SK-N-SH treated with all-trans-retinoic acid at 6 μM for 48 hours (cell line): Measurements from ENCODE around the gene ARHGEF38.

Source experiments
- ATAC-seq: fragments of 200-7000 bp; cut with Tn5 transposase; 3 replicates; pipeline ENCODE4 v1.9.1; 2020; ENCODE audit warnings: mild to moderate bottlenecking, moderate library complexity
- BACH2 ChIP-seq: fragments of 250-450 bp; sonication (Bioruptor Pico); IDR thresholded peaks from 2 replicates; pipeline ENCODE4 v1.9.0; 2021; ENCODE audit warnings: mild to moderate bottlenecking, borderline replicate concordance
- CSDC2 ChIP-seq: fragments of 250-450 bp; sonication (Bioruptor Pico); IDR thresholded peaks from 2 replicates; pipeline ENCODE4 v1.5.0; 2020; ENCODE audit warnings: mild to moderate bottlenecking, moderate library complexity
- ESRRG ChIP-seq: fragments of 250-450 bp; sonication (Bioruptor Pico); IDR thresholded peaks from 2 replicates; pipeline ENCODE4 v1.6.1; 2021; ENCODE audit warnings: mild to moderate bottlenecking
- ISL1 ChIP-seq: fragments of 250-450 bp; sonication (Bioruptor Pico); IDR thresholded peaks from 2 replicates; pipeline ENCODE4 v2.1.2; 2022; ENCODE audit warnings: mild to moderate bottlenecking, moderate library complexity
- OSR1 ChIP-seq: fragments of 250-450 bp; sonication (Bioruptor Pico); IDR thresholded peaks from 2 replicates; pipeline ENCODE4 v1.8.0; 2022; ENCODE audit warnings: moderate library complexity, mild to moderate bottlenecking, inconsistent platforms
- PPARA ChIP-seq: fragments of 250-450 bp; sonication (Bioruptor Pico); IDR thresholded peaks from 2 replicates; pipeline ENCODE4 v1.5.0; 2020; ENCODE audit warnings: mild to moderate bottlenecking, borderline replicate concordance
- RARB ChIP-seq: fragments of 250-450 bp; sonication (Bioruptor Pico); IDR thresholded peaks from 2 replicates; pipeline ENCODE4 v1.8.0; 2021; ENCODE audit warnings: mild to moderate bottlenecking, moderate library complexity
- SNAI2 ChIP-seq: fragments of 250-450 bp; sonication (Bioruptor Pico); IDR thresholded peaks from 2 replicates; pipeline ENCODE4 v1.5.0; 2020; ENCODE audit warnings: mild to moderate bottlenecking, moderate library complexity
- TCF4 ChIP-seq: fragments of 250-450 bp; sonication (Bioruptor Pico); IDR thresholded peaks from 2 replicates; pipeline ENCODE4 v1.8.0; 2021; ENCODE audit warnings: mild to moderate bottlenecking, moderate library complexity, borderline replicate concordance
- TOX ChIP-seq: fragments of 250-450 bp; sonication (Bioruptor Pico); IDR thresholded peaks from 2 replicates; pipeline ENCODE4 v1.8.0; 2021; ENCODE audit warnings: mild to moderate bottlenecking, moderate library complexity, borderline replicate concordance
- TSHZ2 ChIP-seq: fragments of 250-450 bp; sonication (Bioruptor Pico); IDR thresholded peaks from 2 replicates; pipeline ENCODE4 v1.5.0; 2020; ENCODE audit warnings: mild to moderate bottlenecking, moderate library complexity
- ZC3H10 ChIP-seq: fragments of 250-450 bp; sonication (Bioruptor Pico); IDR thresholded peaks from 2 replicates; pipeline ENCODE4 v1.5.1; 2021; ENCODE audit warnings: mild to moderate bottlenecking, moderate library complexity
- ZFP3 ChIP-seq: fragments of 250-450 bp; sonication (Bioruptor Pico); IDR thresholded peaks from 2 replicates; pipeline ENCODE4 v1.5.0; 2020; ENCODE audit warnings: mild to moderate bottlenecking, moderate library complexity
- ZFP30 ChIP-seq: fragments of 450-650 bp; formaldehyde crosslinking; IDR thresholded peaks from 2 replicates; pipeline ENCODE4 v1.5.0; 2022; ENCODE audit warnings: mild to moderate bottlenecking, moderate library complexity
- ZNF70 ChIP-seq: fragments of 450-650 bp; formaldehyde crosslinking; IDR thresholded peaks from 2 replicates; pipeline ENCODE4 v1.5.0; 2020; ENCODE audit warnings: mild to moderate bottlenecking, moderate library complexity
- ZNF8 ChIP-seq: fragments of 450-650 bp; formaldehyde crosslinking; IDR thresholded peaks from 2 replicates; pipeline ENCODE4 v1.5.0; 2020; ENCODE audit warnings: mild to moderate bottlenecking, moderate library complexity
- TF ChIP-seq, protein P1 (sequence below): fragments of 250-450 bp; sonication (Bioruptor Pico); IDR thresholded peaks from 2 replicates; pipeline ENCODE4 v1.5.1; 2020; ENCODE audit warnings: low read depth, mild to moderate bottlenecking, moderate library complexity
- TF ChIP-seq, protein P2 (sequence below): fragments of 250-450 bp; sonication (Bioruptor Pico); IDR thresholded peaks from 2 replicates; pipeline ENCODE4 v1.5.1; 2021; ENCODE audit warnings: mild to moderate bottlenecking, moderate library complexity
- TF ChIP-seq, protein P3 (sequence below): fragments of 250-450 bp; sonication (Bioruptor Pico); IDR thresholded peaks from 2 replicates; pipeline ENCODE4 v1.8.0; 2020; ENCODE audit warnings: mild to moderate bottlenecking, moderate library complexity, borderline replicate concordance
- TF ChIP-seq, protein P4 (sequence below): fragments of 250-450 bp; sonication (Bioruptor Pico); IDR thresholded peaks from 2 replicates; pipeline ENCODE4 v1.8.0; 2021; ENCODE audit warnings: low read depth, mild to moderate bottlenecking, moderate library complexity, borderline replicate concordance

Gene ARHGEF38

GRCh38 chr4:105569057-105569865, 16.8 kb downstream of the ARHGEF38 start:
- peak; percentile 52; the same call in 1 of the 2 replicates for TF ChIP-seq ISL1 (CRISPR knock-in tag)
- TF ChIP-seq, protein P1, sequence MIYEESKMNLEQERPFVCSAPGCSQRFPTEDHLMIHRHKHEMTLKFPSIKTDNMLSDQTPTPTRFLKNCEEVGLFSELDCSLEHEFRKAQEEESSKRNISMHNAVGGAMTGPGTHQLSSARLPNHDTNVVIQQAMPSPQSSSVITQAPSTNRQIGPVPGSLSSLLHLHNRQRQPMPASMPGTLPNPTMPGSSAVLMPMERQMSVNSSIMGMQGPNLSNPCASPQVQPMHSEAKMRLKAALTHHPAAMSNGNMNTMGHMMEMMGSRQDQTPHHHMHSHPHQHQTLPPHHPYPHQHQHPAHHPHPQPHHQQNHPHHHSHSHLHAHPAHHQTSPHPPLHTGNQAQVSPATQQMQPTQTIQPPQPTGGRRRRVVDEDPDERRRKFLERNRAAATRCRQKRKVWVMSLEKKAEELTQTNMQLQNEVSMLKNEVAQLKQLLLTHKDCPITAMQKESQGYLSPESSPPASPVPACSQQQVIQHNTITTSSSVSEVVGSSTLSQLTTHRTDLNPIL (CRISPR knock-in tag): no peak
- TF ChIP-seq TSHZ2 (CRISPR knock-in tag): no peak
- no peak for ATAC-seq

- no peak for TF ChIP-seq SNAI2 (CRISPR knock-in tag)
- TF ChIP-seq, protein P2, sequence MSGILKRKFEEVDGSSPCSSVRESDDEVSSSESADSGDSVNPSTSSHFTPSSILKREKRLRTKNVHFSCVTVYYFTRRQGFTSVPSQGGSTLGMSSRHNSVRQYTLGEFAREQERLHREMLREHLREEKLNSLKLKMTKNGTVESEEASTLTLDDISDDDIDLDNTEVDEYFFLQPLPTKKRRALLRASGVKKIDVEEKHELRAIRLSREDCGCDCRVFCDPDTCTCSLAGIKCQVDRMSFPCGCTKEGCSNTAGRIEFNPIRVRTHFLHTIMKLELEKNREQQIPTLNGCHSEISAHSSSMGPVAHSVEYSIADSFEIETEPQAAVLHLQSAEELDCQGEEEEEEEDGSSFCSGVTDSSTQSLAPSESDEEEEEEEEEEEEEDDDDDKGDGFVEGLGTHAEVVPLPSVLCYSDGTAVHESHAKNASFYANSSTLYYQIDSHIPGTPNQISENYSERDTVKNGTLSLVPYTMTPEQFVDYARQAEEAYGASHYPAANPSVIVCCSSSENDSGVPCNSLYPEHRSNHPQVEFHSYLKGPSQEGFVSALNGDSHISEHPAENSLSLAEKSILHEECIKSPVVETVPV (CRISPR knock-in tag): no peak
- TF ChIP-seq, protein P3, sequence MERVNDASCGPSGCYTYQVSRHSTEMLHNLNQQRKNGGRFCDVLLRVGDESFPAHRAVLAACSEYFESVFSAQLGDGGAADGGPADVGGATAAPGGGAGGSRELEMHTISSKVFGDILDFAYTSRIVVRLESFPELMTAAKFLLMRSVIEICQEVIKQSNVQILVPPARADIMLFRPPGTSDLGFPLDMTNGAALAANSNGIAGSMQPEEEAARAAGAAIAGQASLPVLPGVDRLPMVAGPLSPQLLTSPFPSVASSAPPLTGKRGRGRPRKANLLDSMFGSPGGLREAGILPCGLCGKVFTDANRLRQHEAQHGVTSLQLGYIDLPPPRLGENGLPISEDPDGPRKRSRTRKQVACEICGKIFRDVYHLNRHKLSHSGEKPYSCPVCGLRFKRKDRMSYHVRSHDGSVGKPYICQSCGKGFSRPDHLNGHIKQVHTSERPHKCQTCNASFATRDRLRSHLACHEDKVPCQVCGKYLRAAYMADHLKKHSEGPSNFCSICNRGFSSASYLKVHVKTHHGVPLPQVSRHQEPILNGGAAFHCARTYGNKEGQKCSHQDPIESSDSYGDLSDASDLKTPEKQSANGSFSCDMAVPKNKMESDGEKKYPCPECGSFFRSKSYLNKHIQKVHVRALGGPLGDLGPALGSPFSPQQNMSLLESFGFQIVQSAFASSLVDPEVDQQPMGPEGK (CRISPR knock-in tag): no peak
- TF ChIP-seq, protein P1 (CRISPR knock-in tag): no peak
- TF ChIP-seq PPARA (CRISPR knock-in tag): no peak
- no peak for TF ChIP-seq ZNF70 (CRISPR knock-in tag)
- TF ChIP-seq CSDC2: no peak
- TF ChIP-seq TCF4 (CRISPR knock-in tag): no peak
- no peak for TF ChIP-seq OSR1 (CRISPR knock-in tag)
- TF ChIP-seq TSHZ2 (CRISPR knock-in tag): no peak
- no peak for TF ChIP-seq RARB
- TF ChIP-seq ISL1 (CRISPR knock-in tag): no peak
- TF ChIP-seq ZFP30: no peak
- no peak for TF ChIP-seq TOX (CRISPR knock-in tag)
- no peak for TF ChIP-seq ZC3H10 (CRISPR knock-in tag)
- TF ChIP-seq ZNF8 (CRISPR knock-in tag): no peak
- TF ChIP-seq ZFP3 (CRISPR knock-in tag): no peak
- TF ChIP-seq, protein P4, sequence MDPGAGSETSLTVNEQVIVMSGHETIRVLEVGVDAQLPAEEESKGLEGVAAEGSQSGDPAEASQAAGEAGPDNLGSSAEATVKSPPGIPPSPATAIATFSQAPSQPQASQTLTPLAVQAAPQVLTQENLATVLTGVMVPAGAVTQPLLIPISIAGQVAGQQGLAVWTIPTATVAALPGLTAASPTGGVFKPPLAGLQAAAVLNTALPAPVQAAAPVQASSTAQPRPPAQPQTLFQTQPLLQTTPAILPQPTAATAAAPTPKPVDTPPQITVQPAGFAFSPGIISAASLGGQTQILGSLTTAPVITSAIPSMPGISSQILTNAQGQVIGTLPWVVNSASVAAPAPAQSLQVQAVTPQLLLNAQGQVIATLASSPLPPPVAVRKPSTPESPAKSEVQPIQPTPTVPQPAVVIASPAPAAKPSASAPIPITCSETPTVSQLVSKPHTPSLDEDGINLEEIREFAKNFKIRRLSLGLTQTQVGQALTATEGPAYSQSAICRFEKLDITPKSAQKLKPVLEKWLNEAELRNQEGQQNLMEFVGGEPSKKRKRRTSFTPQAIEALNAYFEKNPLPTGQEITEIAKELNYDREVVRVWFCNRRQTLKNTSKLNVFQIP (CRISPR knock-in tag): no peak
- no peak for TF ChIP-seq ESRRG (CRISPR knock-in tag)
- no peak for TF ChIP-seq BACH2 (CRISPR knock-in tag)
- TF ChIP-seq, all 23 proteins: peak for 0
- ATAC-seq: no peak
These were observed 17.4 kb downstream of the ARHGEF38 start for GRCh38 chr4:105569866-105570236.
